Sigmoid colon (tissue), 7 donors: ENCODE measurements around the gene TFF2. TPM values are rescaled to one million over a fixed set of nuclear protein-coding genes. Genes with fewer than 3 reads are reported as not detected.
A peak's percentile ranks its signal among the peaks of the same experiment; 100 is the strongest.

Source experiments
- DNase-seq: peaks from one replicate; pipeline ENCODE4 v3.0.0-alpha.2; 2019
- H3K27ac ChIP-seq, 4 donors: fragments of 200-600 bp; sonication (generic); one replicate each; pipeline ENCODE4 v1.5.1; 2016 to 2019; ENCODE audit warnings: mild to moderate bottlenecking in 1 of 4
- H3K27me3 ChIP-seq, 3 donors: fragments of 200-600 bp; sonication (generic); one replicate each; pipeline ENCODE4 v1.5.1; 2019; ENCODE audit warnings: mild to moderate bottlenecking in 1 of 3
- H3K36me3 ChIP-seq, 4 donors: fragments of 200-600 bp; sonication (generic); one replicate each; pipeline ENCODE4 v1.5.1; 2016 to 2019
- H3K4me1 ChIP-seq, 4 donors: fragments of 200-600 bp; sonication (generic); one replicate each; pipeline ENCODE4 v1.5.1; 2017 to 2019
- H3K4me3 ChIP-seq, 4 donors: fragments of 200-600 bp; sonication (generic); one replicate each; pipeline ENCODE4 v1.5.1; 2017 to 2019; ENCODE audit warnings: mild to moderate bottlenecking in 2 of 4, moderate library complexity in 1 of 4
- H3K9me3 ChIP-seq, 4 donors: fragments of 200-600 bp in 3 of 4; sonication (generic) in 3 of 4; one replicate each; pipeline versions ENCODE4 v1.5.1 to v1.6.1; 2013 to 2019
- CTCF ChIP-seq, 4 experiments: fragments of 450-650 bp in 3 of 4; fragments of 200-600 bp in 1 of 4; IDR thresholded peaks; one replicate each; pipeline ENCODE4 v1.5.1; 2016 to 2019; ENCODE audit warnings: antibody characterized with exemption in 4 of 4, mild to moderate bottlenecking in 3 of 4, moderate library complexity in 2 of 4
- EP300 ChIP-seq, 4 donors: sonication (generic); formaldehyde crosslinking; IDR thresholded peaks; one replicate each; pipeline ENCODE4 v1.6.1; 2017; ENCODE audit warnings: antibody characterized with exemption in 4 of 4
- POLR2A ChIP-seq, 2 donors: fragments of 450-650 bp; IDR thresholded peaks; one replicate each; pipeline ENCODE4 v1.6.1; 2016; ENCODE audit warnings: antibody characterized with exemption in 2 of 2, mild to moderate bottlenecking in 2 of 2, moderate library complexity in 2 of 2
- POLR2AphosphoS5 ChIP-seq, 4 donors: sonication (generic); formaldehyde crosslinking; IDR thresholded peaks; one replicate each; pipeline ENCODE4 v1.6.1; 2017; ENCODE audit warnings: antibody characterized with exemption in 4 of 4
- WGBS, 2 donors: extraction: QIAGEN DNeasy Blood & Tissue Kit; methylation state at CpG; one replicate each; pipeline ENCODE4 v1.1.7; 2013; 5-methylcytosine and 5-hydroxymethylcytosine counted together
- intact Hi-C: fragments of 100-400 bp; cut with DNase I; formaldehyde crosslinking; loops from one replicate; pipeline ENCODE4 v1.15.1; 2023
- polyA plus RNA-seq, 3 donors: library from polyadenylated mRNA; stranded (reverse); fragments of 200-250 nt; gene quantifications; one replicate each; pipeline ENCODE4 v1.2.3, GENCODE V29; 2013
- total RNA-seq, 4 donors: library from RNA; depleted of rRNA; stranded (reverse); fragments of >200 nt; gene quantifications; one replicate each; pipeline ENCODE4 v1.1.0, GENCODE V29; 2016
- donor health status: healthy with polysubstance abuse.
- donor health status: Bipolar disorder and iron deficiency.
- donor health status: healthy.

The TFF2 gene
- total and polyA plus RNA-seq, 7 donors, result 1.5 to 23.4 (median 3.0) TPM; not detected in 4

DNA sequence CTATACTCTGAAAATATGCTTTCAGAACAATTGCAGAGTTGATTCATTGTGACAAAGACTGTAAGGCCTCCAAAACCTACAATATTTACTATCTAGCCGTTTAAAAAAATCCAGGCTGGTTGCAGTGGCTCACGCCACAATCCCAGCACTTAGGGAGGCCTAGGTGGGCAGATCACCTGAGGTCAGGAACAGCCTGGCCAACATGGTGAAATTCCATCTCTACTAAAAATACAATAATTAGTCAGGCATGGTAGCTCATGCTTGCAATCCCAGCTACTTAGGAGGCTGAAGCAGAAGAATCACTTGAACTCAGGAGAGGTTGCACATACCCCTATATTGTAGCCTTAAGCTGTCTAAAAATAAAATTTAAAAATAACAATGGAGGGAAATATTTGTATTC is 5.3 kb upstream of the TFF2 start:
- TF ChIP-seq EP300 (IDR thresholded peaks at IDR 0.05) (no peak), CTCF (IDR thresholded peaks at IDR 0.05) (no peak), POLR2AphosphoS5 (IDR thresholded peaks at IDR 0.05) (no peak), POLR2A (IDR thresholded peaks at IDR 0.05) (no peak)
- intact Hi-C loops, result no loop called here
- H3K27me3 ChIP-seq, result peaks cover 0 to 15% (median 11%) of the 10 kb centered on the region in 3 donors
- WGBS, 2 donors, result 96 to 97% methylated on average over 2 of the region's 2 CpGs
- H3K4me3 ChIP-seq, result no peak overlapping the region
- no peak for DNase-seq
- no peaks in the 10 kb centered on the region for H3K36me3 ChIP-seq
- H3K27ac ChIP-seq, result no peak overlapping the region
- no peaks in the 10 kb centered on the region for H3K4me1 ChIP-seq
- H3K9me3 ChIP-seq, result peaks cover 0 to 13% (median 3%) of the 10 kb centered on the region in 4 donors

DNA sequence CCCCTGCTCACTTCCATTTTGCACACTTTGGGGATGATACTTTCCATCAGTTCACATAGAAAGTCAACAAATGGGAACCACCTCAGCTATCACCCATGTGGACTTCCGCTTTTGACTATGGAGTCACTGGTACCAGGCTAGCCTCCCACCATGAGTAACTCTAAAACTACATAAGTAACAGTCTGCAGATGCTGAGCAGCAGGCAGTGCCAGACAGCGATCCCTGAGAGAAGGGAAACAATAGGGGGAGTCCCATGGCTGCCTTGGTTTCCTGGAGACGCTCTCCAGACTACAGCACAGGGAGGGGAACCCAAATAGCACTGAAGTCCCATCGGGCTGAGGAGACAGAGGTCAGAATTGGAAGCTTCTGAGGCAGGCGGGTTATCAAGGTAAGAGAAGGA is 2.8 kb upstream of the TFF2 start:
- TF ChIP-seq POLR2AphosphoS5 (IDR thresholded peaks at IDR 0.05) (no peak), EP300 (IDR thresholded peaks at IDR 0.05) (no peak), CTCF (IDR thresholded peaks at IDR 0.05) (no peak), POLR2A (IDR thresholded peaks at IDR 0.05) (no peak)
- Histone ChIP-seq H3K27ac (no peak overlapping the region), H3K4me3 (no peak overlapping the region), H3K27me3 (peaks cover 0 to 10% (median 0%) of the 10 kb centered on the region in 3 donors), H3K9me3 (peaks cover 0 to 6% (median 0%) of the 10 kb centered on the region in 4 donors), H3K36me3 (no peaks in the 10 kb centered on the region), H3K4me1 (no peaks in the 10 kb centered on the region)
- intact Hi-C loops, result no loop called here
- 85 to 89% methylated on average over 5 of the region's 5 CpGs for WGBS, 2 donors
- DNase-seq, result no peak

DNA sequence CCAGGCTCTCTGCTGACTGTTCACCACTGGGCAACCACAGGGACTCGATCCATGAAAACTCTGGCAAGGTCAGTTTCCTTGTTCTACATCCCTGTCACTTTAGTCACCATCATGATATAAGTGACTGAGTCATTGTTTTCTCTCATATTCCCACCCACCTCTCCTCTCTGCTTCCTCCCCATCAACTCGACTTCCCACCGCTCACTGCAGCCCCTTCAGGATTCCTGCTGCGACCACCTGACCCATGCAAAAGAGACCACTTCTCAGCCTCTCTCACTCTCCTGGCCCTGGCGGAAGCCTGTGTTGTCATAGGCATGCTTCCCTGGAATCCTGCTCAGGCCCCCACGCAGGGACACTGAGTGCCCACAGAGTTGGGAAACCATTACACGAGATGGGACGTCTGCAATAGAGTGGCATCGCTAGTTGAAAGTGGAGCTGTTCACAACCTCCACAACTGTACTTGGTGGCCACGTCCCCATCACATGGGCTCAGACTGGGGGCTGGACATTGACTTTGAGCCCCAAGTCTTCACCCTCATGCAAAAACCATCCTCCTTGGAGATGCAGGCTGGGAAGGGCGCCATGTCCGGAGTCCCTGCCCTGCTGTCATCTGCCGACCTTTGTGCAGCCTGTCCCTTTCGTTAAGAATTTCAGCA is 1.8 kb upstream of the TFF2 start:
- no peaks in the 10 kb centered on the region for H3K4me1 ChIP-seq
- WGBS, 2 donors, result 83 to 92% methylated on average over 14 of the region's 14 CpGs
- peak; percentile 34 for DNase-seq
- no peak overlapping the region for H3K4me3 ChIP-seq
- TF ChIP-seq CTCF (IDR thresholded peaks at IDR 0.05), result no peak
- H3K36me3 ChIP-seq, result no peaks in the 10 kb centered on the region
- H3K27ac ChIP-seq, result no peak overlapping the region
- peaks cover 0 to 6% (median 0%) of the 10 kb centered on the region in 4 donors for H3K9me3 ChIP-seq
- peaks cover 0 to 11% (median 0%) of the 10 kb centered on the region in 3 donors for H3K27me3 ChIP-seq
- intact Hi-C loops, result no loop called here

DNA sequence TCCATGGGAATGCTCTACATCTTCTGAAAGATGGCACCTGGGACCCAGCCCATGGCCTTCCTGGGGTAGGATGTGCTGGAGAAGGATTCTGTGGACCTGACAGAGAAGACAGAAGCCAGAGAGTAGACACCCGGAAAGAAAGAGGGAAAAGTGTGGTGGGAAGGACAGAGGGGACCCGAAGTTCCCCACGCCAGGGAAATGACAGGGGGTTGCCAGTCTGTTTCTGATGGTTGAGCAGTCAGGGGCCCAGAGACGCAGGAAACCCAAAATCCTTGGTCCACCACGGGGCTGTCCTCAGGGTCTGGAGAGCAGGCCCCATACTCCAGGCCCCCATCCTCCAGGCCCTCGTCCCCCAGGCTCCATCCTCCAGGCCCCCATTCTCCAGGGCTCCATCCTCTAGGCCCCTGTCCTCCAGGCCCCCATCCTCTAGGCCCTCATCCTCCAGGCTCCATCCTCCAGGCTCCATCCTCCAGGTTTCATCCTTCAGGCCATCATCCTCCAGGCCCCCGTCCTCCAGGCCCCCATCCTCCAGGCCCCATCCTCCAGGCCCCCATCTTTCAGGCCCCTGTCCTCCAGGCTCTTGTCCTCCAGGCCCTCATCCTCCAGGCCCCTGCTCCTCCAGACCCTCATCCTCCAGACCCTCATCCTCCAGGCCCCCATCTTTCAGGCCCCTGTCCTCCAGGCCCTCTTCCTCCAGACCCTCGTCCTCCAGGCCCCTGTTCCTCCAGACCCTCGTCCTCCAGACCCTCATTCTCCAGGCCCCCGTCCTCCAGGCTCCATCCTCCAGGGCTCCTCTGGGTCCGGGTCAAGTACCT is 1.0 kb upstream of the TFF2 start:
- peak; percentile 38 for DNase-seq
- no peak overlapping the region for H3K4me3 ChIP-seq
- no peaks in the 10 kb centered on the region for H3K36me3 ChIP-seq
- WGBS, 2 donors, result 82 to 83% methylated on average over 11 of the region's 11 CpGs
- H3K9me3 ChIP-seq, result peaks cover 0 to 3% (median 0%) of the 10 kb centered on the region in 4 donors
- intact Hi-C loops, result no loop called here
- TF ChIP-seq CTCF (IDR thresholded peaks at IDR 0.05) (no peak), POLR2AphosphoS5 (IDR thresholded peaks at IDR 0.05) (no peak), POLR2A (IDR thresholded peaks at IDR 0.05) (no peak), EP300 (IDR thresholded peaks at IDR 0.05) (no peak)
- peaks cover 0 to 12% (median 0%) of the 10 kb centered on the region in 3 donors for H3K27me3 ChIP-seq
- H3K27ac ChIP-seq, result no peak overlapping the region
- no peaks in the 10 kb centered on the region for H3K4me1 ChIP-seq
